Activated CD8-positive, alpha-beta memory T cell treated with anti-CD3 and anti-CD28 coated beads, Interleukin-2, amount 50 U/mL, for 24 hours (primary cell): ENCODE results near the gene IGSF3.
"Not testable (repeated sequence)": the region's sequence is repeated elsewhere in the genome, so short reads cannot be mapped to it uniquely, and the experiment has no call there.

ENCODE experiments used
- DNase-seq: peaks from one replicate; pipeline ENCODE4 v3.0.0-alpha.2; 2020; ENCODE audit errors: extremely low read depth

Gene IGSF3

DNA sequence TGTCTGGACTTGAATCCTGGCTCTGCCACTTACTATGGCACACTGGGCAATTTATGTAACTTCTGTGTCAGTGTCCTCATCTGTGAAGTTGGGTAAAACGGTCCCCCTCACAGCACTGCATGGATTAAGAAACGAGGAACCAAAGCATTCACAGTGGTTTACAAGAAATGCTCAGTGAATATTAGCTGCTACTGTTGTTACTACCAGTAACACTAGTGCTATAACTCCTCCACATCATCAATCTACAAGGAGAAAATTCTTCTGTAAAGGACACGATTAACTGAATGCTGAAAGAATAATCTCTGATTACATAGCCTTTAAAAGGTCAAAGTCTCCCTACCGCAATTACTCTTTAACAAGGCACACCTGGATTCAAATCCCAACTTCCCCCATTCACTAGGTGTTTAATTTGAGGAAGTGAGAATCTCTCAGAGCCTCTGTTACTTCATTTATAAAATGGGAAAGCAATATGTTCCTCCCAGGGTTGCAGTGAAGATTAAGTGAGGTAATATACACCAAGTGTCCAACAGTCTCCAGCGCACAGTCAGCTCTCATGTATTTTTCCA, 70.7 kb downstream of the IGSF3 start:
- not testable (repeated sequence) for DNase-seq

DNA sequence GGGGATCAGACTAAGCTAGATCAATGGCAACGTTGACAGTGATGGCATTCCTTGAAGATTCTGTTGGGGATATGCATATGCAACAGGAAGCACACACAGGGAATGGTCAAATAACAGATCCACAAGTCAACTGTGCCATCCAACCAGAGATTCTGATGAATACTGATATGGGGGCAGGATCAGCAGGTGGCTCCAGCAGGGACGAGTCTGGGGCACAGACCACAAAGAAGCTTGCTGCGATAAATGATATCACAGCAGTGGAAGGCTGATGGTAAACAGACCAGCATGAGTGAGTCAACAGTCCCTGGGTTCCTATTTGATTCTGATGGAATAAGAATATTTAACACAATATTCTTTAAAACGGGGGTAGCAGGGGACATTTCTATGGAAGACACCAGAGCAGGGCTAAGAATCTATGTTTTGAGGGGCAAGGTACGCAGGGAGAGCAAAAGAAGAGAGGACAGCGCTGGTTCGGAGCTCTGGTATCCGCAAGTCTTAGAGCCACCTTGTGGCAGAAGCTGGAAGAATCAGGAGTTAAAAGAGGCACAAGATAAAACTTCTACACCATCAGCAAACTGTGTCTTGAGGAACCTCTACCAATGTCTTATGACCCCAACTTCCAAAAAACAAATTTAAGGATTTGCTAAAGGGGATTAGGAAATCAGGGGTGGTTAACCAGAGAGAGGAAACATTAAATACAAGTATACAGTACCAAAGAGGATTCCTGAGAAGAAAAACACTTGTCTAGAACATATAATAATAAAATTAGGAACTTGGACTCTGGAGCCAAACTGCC, 71.4 kb downstream of the IGSF3 start:
- not testable (repeated sequence) for DNase-seq

DNA sequence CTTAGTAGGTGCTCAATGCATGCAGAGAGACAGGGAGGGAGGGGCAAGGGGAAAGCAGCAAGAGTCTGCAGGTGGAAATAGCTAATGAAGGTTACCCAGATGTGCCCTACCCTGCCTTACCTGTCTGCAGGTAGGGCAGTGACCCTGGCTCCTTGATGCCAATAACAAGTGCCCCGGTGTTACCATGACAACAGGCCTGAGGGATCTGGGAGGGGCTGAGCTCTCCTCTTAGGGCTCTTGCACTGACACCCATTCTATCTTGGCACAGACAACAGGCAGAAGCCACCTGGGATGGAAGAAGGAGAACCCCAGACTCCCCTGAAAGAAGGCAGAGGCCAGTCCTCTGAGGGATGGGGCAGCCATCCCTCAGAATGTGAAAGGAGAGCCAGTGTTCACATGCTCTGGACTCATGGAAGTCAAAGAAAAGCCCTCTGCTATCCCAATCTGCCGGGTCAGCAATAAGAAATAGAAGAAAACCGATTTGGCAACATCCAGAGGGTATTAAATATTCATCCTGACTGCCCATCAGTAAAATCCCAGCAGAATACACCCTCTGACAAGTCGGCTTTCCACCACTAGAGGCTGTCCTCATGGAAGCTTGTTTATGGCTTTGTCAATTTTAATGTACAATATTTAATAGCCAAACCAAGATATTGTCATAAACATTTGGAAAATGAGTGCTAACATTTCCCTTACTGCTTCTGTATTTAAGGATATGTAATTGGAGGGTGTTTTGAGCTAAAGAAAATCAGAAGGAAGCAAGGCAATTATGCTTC, 72.3 kb downstream of the IGSF3 start:
- not testable (repeated sequence) for DNase-seq

DNA sequence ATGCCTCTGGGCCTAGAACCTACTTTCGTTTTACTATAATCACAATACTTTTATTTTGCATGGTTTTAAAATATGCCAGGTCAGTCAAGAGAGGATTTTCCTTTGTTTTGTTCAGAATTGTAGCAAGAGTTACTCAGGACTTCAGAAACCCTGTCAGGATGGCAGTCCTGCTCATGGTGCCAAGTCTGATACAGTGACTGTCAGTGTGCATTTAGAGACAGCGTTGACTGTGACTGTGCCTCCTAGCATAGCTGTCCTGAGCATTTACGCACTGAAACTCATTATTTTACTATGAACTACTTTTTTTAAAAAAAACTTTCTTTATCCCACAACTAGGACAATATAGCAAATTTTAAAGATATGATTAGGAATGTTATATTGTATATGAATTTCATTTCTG, 73.6 kb downstream of the IGSF3 start:
- not testable (repeated sequence) for DNase-seq

DNA sequence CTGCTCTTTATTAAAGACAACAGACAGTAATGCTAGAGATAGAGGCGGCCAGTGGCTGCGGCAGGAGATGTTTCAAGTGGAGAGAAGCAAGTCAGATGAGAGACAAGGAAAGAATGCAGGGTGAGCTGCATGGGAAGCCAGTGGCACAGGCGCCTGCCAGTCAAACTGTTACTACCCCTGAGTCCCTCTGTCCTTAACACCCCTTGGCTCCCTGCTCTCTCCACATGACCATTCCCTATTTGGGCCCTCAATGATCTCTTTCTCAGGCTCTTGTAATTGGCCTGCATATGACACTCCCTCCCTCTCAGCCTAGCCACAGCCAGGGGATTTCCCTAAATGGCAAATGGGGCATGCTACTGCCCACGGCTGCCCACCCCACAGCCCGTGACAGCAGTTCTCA, 74.1 kb downstream of the IGSF3 start:
- DNase-seq: not testable (repeated sequence)

DNA sequence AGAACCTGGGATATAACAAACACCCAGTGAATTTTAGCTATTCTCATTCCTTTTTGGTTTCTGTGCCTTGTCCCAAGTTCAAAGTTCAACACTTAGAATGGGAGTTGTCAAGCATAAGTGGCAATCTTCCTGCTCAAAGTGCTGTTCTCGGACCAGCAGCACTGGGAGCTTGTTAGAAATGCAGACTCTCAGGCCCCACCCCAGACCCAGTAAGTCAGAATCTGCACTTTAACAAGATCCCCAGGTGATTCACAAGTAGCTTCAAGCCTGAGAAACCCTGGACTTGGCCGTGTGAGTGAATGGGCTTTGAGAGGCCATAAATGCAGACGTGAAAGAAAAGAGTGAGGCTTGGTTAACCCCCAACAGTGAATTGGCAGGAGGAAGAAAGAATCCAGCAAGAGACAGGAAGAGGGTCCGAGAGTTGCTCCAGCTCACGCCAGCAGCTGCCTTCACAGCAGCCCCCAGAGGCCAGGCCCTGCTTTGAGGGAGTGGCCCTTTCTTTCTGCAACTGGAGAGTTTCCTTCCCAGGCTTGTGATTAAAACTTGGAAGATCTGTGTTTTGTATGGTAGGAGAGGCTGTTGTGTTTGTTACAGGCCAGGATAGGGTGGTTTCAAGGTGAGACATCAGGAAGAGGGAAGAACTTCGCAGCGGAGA, 75.5 kb downstream of the IGSF3 start:
- not testable (repeated sequence) for DNase-seq

DNA sequence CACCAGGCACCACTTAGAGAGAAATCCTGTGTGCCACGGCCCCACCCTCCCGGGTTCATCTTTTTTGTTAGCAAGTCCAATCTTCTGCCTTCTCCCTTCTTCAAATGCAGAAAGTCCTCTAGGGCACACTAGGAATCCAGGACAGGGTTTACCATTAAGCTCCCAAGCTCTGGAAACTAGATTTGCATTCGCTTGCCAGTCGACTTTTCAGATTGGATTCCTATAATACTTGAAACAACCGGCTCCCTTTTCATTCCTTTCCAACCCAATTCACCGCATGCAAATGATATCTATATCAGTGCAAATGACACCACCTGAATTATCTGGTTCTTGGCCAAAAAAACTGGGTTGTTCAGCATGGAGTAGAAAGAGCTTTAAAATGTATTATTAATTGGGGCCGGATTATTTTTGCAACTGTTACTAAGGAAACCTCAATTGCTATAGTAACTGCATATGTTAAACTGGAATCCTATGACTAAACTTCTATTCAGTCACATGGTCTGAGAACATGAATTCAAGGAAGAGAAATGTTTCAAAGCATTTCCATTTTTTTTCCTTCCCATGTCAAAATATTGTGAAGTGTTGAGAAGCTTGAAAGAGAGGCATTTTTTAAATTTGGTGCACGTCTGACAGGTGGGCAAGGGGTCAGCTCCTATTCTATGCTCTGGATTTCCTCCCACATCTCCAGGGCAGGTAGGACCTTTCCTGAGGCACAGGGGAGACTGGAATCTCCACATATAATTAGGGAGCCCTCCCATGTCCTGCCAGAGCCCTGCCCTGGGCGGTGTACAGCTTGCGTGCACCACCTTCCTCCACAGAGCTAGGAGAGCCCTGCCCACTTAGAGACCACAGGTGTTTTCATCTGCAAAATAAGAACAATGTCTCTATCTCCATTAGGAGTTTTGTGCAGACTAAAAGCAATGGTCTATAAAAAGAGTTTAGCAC, 76.3 kb downstream of the IGSF3 start:
- not testable (repeated sequence) for DNase-seq

DNA sequence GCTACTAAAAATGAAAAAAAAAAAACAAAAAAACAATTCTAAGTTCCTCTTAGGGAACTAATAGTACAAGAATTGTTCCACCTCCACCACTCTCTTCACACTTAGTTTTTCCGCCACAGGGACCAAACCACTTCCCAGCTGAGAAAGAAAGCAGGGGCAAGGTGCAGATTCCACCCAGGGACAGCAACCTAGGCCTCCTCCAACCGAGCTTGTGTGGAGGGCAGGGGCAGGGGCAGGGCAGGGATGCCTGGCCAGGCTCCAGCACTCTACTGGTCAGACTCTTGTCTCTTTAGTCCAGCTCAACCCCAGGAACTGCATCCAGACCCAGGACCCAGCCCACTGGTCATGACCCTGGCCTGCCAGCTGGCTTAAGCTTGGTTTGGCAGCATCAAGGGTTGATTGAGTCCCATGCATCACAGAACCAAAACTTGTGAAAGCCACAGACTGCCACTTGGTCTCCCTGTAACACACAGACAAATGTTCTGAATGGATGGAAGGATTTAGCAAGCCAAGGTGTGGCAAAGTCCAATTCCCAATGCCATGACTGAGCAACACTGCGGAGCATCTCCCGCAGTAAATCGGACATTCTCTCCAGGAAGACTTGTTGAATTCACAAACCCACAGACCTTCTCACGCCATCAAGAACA, 77.1 kb downstream of the IGSF3 start:
- DNase-seq: not testable (repeated sequence)

DNA sequence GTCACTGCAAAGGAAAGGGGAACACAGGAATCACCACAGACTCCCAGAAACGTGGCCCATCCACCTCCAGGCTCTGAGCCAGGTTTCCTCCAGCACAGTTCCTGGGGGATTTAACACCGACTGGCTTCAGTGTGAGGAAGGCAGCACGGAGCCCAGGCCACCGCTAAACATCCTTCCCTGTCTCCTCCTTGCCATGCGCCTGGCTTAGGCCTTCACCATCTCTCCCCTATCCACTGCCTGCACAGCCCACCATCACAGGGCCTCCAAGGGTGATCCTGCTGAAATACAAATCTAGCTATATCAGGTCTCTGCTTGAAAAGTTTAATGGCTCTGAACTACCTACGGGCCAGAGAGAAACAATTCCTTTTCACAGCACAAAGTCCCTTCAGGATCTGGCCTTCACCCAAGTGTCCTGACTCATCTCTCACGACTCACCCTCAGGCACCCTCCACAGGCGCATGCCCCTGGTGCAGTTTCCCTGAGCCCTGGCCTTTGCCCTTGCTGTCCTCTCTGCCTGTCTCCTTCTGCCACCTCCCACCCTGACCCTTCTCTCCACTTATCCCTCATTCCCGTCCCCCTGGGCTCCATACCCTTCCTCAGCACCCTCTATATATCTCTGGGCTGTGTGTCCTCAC, 78.3 kb downstream of the IGSF3 start:
- DNase-seq: not testable (repeated sequence)

DNA sequence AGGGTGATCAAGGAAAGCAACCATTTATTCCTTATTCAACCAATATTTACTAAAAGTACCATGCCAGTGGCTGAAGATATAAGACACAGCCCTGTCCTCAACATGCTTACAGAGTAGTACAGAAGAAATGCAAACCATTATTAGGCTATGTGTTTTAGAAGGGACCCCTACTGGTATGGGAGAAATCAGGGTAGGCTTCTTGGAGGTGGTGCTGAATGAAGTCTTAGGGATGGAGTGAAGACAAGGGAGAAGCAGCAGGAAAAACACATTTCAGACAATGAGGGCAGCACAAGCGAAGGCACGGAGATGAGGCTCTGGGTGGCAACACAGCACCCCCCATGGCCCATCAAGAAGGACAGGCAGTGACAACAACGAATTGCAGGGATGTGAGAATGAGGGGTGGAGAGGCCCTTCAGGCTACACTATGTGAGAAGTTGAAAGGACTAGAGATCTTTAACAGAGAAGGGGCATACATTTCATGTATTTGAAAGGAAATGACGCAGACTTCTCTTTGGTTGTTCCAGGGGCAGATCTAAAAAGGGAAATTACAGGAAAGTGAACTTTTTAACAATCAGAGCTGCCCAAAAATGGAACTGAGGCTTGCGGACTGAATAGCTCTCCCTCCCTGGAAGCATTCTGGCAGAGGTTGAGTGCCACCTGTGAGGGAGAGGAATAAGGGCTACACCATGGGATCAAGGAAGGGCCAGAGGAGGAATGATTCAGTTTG, 79.9 kb downstream of the IGSF3 start:
- DNase-seq: no peak

DNA sequence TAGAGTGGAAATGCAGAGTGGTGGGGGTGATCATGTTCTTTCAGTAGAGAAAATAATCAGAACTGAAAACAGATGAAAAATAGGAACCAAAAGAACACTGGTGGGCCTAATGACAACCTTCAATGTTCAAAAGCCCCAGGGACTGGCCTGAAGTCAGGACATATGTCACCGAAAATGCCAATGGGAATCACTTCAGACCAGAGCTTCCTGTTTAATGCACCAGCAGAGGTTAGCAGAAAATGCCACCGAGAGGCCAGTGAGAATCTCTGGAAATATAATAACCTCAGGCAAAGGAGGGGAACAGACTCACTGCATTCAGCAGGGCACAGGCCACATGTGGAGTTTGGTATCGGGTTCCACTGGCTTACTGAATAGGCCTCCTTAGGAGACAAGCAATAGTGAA, 80.8 kb downstream of the IGSF3 start:
- DNase-seq: no peak

DNA sequence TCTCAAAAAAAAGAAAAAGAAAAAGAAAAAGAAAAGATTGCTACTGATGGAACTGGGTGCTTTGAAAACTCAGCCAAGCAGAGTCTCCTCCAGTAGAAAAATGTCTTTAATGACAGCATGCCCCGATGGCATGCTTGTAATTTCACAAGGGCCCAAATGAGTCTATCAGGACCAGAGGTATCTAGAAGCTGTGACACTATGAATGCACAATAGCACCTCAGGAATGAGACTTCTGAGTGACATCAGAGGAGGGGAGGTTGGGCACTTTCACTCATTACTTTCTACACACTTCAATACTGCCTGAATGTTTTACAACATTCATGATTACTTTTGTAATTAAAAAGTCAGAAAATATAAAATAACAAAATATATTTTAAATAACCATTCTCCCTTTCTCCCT, 81.6 kb downstream of the IGSF3 start:
- no peak for DNase-seq

DNA sequence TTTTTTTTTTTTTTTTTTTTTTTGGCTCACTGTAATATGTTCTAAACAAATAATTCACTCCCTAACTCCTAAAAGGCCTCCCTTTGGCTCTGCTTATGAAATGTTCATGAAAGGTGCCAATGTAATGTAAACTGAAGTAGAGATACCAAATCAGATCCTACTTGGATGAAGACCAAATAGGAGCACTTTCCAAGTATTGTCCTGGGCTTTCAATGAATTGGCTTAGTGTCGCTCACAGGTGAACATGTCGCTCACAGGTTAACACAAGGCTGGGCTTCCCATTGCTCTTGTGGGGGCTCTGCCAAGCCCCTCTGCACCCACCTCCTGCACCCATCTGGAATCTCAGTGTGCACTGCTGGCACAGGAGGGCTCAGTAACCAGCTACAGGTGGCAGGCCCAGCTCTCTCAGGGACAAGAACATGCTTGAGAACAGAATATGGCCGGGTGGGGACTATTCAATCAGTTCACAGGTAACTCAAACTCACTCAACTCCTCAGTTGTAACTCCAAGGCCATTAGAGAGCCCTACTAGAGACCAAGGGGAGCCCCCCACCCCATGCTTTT, 86.1 kb downstream of the IGSF3 start:
- no peak for DNase-seq

DNA sequence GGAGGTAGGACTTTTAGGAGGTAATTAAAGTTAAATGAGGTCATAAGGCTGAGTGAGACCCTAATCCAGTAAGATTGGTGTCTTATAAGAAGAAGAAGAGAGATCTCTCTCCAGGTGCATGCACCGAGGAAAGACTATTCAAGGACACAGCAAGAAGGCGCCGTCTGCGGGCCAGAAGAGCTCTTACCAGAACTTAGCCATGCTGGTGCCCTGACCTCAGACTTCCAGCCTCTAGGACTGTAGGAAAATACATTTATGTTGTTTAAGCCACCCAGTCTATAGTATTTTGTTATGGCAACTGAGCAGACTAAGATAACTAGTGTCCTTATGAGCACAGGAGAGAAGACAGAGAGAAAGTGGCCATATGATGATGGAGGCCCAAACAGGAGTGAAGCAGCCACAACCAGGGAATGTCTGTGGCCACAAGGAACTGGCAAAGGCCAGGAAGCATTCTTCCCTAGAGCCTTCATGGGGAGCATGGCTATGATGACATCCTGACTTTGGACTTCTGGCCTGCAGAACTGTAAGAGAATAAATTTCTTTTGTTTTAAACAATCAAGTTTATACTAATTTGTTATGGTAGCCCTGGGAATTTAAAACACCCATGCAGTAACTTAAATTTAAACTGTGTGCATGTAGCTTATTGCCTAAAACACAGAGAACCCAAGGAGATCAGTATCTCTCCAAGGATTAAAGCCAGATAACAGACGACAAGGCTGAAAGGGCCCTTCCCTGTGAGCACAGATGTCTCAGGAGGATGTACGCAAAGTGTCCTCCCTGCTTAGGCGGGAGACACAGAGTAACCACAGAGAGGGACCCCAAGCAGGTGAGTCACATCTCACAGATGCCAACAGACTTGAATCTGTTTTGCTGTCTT, 86.8 kb downstream of the IGSF3 start:
- no peak for DNase-seq

DNA sequence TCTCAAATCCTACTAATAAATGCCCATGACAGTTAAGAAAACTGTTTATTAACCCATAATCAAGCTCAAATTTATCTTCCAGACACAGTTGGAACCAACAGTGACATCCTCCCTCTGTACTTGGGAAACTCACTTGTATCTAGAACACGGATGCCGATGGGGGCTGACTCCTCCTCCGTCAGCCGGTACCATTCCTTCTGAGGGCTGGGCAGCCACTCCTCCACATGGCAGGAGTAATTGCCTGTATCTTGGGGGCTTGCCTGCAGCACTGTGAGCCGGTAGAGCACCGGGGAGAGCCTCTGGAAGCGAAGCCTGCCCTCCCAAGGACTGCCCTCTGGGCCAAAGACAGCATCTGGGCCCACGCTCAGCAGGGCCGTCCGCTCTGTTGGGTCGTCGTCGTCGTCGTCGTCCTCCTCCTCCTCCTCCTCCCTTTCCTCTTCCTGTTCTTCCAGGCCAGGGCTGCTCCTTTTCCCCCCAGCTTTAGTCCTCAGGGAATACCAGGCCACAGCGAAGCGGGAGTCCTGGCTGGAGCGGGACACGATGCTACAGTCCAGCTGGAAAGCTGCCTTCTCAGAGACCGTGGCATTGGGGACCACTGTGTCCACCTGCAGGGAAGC, 88.2 kb downstream of the IGSF3 start:
- no peak for DNase-seq

DNA sequence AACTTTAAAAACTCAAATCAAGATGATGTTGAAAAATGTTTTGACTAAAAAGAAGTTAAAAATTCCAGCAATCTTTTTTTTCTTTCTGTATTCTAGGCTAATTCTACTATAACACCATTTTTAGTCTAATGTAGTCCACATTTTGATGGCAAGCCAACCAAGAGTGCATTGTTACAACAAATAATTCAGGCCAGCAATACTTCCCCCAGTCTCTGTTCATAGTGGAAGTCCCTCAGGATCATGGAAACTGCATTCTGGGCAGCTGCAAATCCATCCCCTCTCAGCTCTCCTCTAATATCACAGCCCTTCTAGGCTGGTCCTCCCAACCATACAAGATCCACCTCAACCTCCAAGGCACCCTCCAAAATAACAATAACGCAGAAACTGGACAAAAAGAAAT, 89.0 kb downstream of the IGSF3 start:
- DNase-seq: no peak

DNA sequence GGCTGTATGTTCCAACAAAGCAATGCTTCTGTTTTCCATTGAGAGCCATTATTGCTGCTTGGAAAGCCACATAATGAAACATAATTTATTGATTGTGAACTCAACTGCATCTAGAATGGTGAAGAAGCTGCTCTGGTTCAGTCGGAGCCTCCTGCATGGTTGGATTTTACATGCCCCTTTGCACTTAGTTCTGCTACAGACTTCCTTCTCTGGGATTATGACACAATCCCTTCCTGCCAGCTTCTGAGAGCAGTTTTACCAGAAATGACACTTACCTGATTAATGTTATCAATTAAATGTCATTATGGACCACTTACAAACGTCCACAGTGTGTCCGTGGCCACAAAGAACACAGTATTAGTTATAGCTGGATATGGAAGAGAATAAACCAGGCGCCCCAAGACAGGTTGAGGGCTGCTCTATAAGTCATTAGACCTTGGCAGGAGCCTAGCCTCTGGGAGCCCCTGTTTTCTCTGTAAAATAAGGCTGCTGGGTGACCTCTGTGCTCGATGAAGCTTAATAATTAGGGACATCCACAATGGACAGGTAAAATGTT, 89.7 kb downstream of the IGSF3 start:
- DNase-seq: no peak
